NT2/D1 (cell line): Measurements from ENCODE around the gene PRR7.

Source experiments
- YY1 ChIP-seq: IDR thresholded peaks from 2 replicates; pipeline ENCODE4 v1.6.1; 2011; ENCODE audit not compliant: insufficient read length, insufficient read depth
- ZNF274 ChIP-seq: IDR thresholded peaks from 2 replicates; pipeline ENCODE4 v1.6.1; 2011; ENCODE audit warnings: mild to moderate bottlenecking, low read depth, low read length

GRCh38 chr5:177491983-177492746 is 45.6 kb downstream of the PRR7 start:
- no peak for TF ChIP-seq YY1
- TF ChIP-seq ZNF274: no peak
